Measurements from ENCODE around the gene EPB42.

GRCh38 chr15:43208052-43209002 lies 12.5 kb downstream of the EPB42 start:
- TF ChIP-seq EZH2 (IDR thresholded peaks at IDR 0.05; ENCODE audit: low read length) (no peak), CTCF (optimal IDR thresholded peaks at IDR 0.05 in 1 of 3, IDR thresholded peaks at IDR 0.05 in 1 of 3, conservative IDR thresholded peaks at IDR 0.05 in 1 of 3; ENCODE audit: extremely low read depth in 1 of 3, insufficient read depth in 2 of 3, low read length in 3 of 3) (no peak)
